Cardiac fibroblast (primary cell): ENCODE data around the gene DNMT1.

Experiments used
- DNase-seq, 2 donors: peaks; one replicate each; pipeline versions ENCODE4 v3.0.0 to v3.0.0-alpha.2; 2010; ENCODE audit warnings: low read depth in 2 of 2
- H3K4me3 ChIP-seq, 2 donors: replicated peaks in 1 of 2; 1 replicate in 1 of 2; 2 replicates in 1 of 2; pipeline ENCODE4 v1.5.1; 2011; ENCODE audit warnings: low read depth in 2 of 2, low read length in 2 of 2, mild to moderate bottlenecking in 2 of 2, moderate library complexity in 1 of 2
- TF ChIP-seq, protein P1 (sequence below): IDR thresholded peaks from one replicate; pipeline ENCODE4 v1.5.1; 2011; ENCODE audit warnings: low read depth, mild to moderate bottlenecking, low read length, inconsistent platforms

Gene DNMT1

DNA sequence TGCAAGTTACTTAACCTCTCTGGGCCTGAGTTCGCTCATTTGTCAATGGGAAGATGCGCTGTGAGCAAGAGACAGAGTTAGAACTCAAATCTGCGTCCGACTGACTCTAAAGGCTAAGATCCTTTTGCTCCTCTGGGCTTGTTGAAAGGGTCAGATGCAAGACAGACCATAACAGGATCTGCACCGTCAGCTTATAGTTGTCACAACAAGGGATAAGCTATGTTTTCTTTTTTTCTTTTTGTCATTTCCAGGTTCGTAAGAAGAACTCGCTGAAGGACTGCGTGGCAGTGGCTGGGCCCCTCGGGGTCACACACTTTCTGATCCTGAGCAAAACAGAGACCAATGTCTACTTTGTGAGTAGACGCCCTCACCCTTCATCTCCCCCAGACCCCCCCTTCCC, 87.5 kb downstream of the DNMT1 start:
- H3K4me3 ChIP-seq = peak overlapping the region; percentile 66 to 86
- no peak for DNase-seq
- TF ChIP-seq, protein P1, sequence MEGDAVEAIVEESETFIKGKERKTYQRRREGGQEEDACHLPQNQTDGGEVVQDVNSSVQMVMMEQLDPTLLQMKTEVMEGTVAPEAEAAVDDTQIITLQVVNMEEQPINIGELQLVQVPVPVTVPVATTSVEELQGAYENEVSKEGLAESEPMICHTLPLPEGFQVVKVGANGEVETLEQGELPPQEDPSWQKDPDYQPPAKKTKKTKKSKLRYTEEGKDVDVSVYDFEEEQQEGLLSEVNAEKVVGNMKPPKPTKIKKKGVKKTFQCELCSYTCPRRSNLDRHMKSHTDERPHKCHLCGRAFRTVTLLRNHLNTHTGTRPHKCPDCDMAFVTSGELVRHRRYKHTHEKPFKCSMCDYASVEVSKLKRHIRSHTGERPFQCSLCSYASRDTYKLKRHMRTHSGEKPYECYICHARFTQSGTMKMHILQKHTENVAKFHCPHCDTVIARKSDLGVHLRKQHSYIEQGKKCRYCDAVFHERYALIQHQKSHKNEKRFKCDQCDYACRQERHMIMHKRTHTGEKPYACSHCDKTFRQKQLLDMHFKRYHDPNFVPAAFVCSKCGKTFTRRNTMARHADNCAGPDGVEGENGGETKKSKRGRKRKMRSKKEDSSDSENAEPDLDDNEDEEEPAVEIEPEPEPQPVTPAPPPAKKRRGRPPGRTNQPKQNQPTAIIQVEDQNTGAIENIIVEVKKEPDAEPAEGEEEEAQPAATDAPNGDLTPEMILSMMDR = no peak

DNA sequence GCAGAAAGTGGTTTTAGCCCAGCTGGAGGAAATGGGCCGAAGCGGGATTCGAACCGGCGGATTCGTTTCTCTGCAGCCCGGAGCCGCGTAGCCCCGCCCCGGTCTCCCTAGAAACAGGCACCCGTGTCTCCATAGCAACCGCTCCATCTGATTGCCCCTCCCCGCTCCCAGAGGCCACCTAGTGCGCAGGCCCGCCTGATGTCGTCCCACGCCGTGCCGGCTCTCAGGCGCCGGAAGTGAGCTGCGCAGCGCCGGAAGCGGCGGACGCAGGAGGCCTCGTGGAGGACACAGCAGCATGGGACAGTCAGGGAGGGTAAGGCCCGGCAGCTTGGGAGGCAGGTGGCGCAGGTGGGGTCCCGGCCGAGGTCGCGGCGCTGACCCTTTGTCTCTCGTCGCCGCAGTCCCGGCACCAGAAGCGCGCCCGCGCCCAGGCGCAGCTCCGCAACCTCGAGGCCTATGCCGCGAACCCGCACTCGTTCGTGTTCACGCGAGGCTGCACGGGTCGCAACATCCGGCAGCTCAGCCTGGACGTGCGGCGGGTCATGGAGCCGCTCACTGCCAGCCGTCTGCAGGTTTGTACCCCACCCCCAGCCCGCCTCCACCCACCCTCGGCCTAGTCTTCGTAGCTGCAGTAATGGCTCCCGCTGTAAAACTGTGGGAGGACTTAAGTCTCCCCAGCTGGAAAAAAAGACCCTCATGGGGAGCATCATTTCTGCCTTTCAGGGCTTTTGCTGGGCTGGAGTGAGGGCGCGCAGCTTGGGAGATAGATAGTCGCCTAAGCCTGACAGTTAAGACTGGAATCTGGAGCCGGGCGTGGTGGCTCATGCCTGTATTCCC, 88.4 kb downstream of the DNMT1 start, which contains the start of gene PPAN:
Gene PPAN (plus strand): TSS at position 263 of the 837 bp plus-strand sequence. CDS start 33 bp downstream, at position 296.
- DNase-seq = peak; percentile 99
- H3K4me3 ChIP-seq = peak within 1 kb of the TSS; percentile 66 to 86

DNA sequence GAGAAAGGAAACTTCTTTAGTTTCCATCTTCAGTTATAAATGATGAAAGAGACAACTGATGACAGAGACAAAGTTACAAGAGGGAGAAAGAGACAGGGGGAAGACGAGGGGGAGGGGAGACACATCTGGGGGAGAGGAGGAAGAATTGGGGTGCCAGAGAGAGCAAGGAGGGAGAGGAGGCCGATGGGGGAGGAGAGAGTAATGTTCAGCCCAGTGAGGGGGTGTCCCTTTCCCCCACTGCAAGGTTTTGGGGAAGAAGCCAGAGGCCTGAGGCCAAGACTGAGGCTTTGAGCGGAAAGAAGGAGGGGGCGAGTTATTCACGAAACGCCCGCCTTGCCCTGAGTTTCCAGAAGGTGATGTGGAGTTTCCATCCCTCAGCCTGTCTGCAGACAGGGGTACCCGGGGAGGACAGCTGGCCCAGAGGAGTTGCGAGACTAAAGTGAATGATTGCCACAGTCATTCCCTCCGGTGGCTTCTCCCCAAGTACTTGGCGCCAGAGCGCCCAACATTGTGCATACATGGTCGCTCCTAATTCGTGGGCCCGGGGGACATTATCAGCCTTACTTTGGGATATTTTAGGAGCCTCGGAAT, 89.1 kb downstream of the DNMT1 start:
- peak overlapping the region in 1 of 2 donors; percentile 7 for H3K4me3 ChIP-seq
- DNase-seq = no peak
- TF ChIP-seq, protein P1 = no peak

More for the DNA sequence above, 88.4 kb downstream of the DNMT1 start, which contains the start of gene PPAN:
- TF ChIP-seq, protein P1 = no peak

DNA sequence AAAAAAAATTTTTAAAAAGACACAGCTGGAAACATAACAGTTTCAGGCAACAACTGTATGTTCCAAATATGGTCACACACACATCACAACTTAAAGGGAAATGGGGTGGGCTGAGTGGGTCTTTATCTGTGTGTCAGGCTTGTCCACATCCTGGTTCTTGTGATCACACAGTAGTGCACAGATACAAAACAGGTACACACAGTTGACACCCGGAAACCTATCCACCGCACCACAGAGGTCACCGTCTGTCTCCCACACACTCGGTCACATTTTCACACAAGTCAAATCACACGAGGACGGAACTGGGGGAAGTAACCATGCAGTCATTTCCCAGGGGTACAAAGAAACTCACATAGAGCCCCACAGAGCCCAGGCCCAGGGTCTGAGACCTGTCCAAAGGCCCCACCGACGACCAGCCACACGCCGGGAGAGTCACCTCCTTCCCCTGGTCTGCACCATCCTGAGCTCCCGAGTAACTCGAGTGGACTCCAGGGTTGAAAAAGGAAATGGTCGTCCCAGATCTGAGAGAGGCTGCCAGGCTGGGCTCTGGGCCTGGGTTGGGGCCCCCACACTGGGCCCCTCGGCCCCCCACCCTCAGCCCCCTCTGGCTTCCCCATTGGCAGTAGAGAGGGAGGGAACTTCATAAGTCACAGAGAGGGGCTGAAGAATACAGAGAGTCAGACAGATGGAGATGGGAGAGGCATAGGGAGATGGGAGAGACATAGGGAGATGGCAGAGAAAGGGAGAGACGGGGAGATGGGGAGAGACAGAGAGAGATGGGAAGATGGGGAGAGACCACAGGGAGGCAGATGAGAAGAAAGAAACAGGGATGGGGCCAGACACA, 89.9 kb downstream of the DNMT1 start:
- TF ChIP-seq, protein P1 = no peak
- no peak for DNase-seq
- no peak overlapping the region for H3K4me3 ChIP-seq

DNA sequence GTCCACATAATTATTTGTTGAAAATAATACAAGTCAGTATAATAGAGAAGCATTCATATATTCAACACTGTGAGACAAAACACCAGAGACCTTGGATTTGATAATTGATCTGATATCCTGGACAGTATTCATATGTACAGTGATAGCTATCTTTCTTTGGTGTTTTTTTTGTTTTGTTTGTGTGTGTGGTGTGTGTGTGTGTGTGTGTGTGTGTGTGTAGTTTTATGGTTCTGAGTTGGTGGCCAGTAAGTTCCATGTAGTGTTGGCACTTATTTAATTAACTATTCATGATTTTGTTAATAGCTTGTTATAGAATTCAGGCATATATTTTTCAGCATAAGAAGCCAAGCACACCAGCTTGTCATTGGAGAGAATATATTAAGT, 90.6 kb downstream of the DNMT1 start:
- DNase-seq = no peak
- TF ChIP-seq, protein P1 = no peak
- H3K4me3 ChIP-seq = no peak overlapping the region

DNA sequence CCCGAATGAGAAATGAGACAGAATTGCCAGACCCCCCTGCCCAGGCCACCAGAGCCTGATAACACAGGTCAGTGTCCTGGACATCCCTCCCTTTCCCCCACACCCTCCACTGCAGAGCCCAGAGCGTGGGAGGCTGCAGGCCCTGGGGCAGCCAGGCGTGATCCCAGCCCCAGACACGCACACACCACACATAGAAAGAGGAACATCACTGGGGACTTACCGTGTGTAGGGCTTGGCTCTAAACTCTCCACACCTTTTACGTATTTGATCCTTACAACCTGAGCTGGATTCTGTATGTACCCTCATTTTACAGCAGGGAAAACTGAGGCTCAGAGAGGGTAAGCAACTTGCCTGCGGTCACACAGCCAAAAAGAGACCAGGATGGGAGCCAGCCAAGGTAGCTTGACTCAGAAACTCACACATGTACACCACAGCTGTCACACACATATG, 91.9 kb downstream of the DNMT1 start:
- no peak for DNase-seq
- H3K4me3 ChIP-seq = no peak overlapping the region
- TF ChIP-seq, protein P1 = no peak
